ENCODE measurements around the gene MAP3K5.

Gene MAP3K5

GRCh38 chr6:136599329-136600011 is 192.8 kb downstream of the MAP3K5 start:
- Histone ChIP-seq H2AK5ac (ENCODE audit: low read length) (no peak overlapping the region), H2BK120ac (ENCODE audit: insufficient read depth, low read length, poor library complexity) (no peak overlapping the region), H3K27me3 (ENCODE audit: insufficient read depth, low read length) (no peaks in the 10 kb centered on the region), H3K79me2 (ENCODE audit: control insufficient read depth, insufficient read depth, low read length, poor library complexity) (no peaks in the 10 kb centered on the region), H4K8ac (ENCODE audit: low read depth, low read length) (no peak overlapping the region), H4K12ac (ENCODE audit: low read depth, low read length) (no peak overlapping the region), H3K4me1 (ENCODE audit: control insufficient read depth in 1 of 2, insufficient read depth in 2 of 2, low read length in 2 of 2) (no peaks in the 10 kb centered on the region), H3K79me1 (ENCODE audit: low read length) (no peaks in the 10 kb centered on the region), H3K4me3 (ENCODE audit: low read depth, low read length) (no peak overlapping the region), H3K9me3 (ENCODE audit: insufficient read depth, low read depth, low read length) (no peaks in the 10 kb centered on the region), H4K91ac (ENCODE audit: low read depth, low read length) (no peak overlapping the region), H3K4me2 (ENCODE audit: low read length) (no peak overlapping the region), H3K23ac (ENCODE audit: low read length) (no peak overlapping the region), H3K36me3 (ENCODE audit: control insufficient read depth in 1 of 2, insufficient read depth in 2 of 2, low read length in 2 of 2) (no peaks in the 10 kb centered on the region), H3K27ac (ENCODE audit: low read depth, low read length) (no peak overlapping the region), H2BK5ac (ENCODE audit: low read depth, low read length, poor library complexity) (no peak overlapping the region), H3K9ac (ENCODE audit: low read length) (no peak overlapping the region), H3K14ac (ENCODE audit: low read length) (no peak overlapping the region), H2BK12ac (ENCODE audit: low read length) (no peak overlapping the region), H2AFZ (ENCODE audit: insufficient read depth, low read length, poor library complexity) (no peak overlapping the region), H3K18ac (ENCODE audit: low read length) (no peak overlapping the region), H3K4ac (ENCODE audit: low read depth, low read length) (no peak overlapping the region)
- DNase-seq, result no peak
- WGBS (ENCODE audit: extremely low coverage, insufficient coverage, insufficient read length), result no CpG with 5 or more reads among the region's 10 CpGs

- Histone ChIP-seq H3K27me3 (ENCODE audit: insufficient read depth, low read length) (no peaks in the 10 kb centered on the region), H3K9me3 (ENCODE audit: insufficient read depth, low read depth, low read length) (no peaks in the 10 kb centered on the region), H3K79me1 (ENCODE audit: low read length) (no peaks in the 10 kb centered on the region), H2BK12ac (ENCODE audit: low read length) (no peak overlapping the region), H3K18ac (ENCODE audit: low read length) (no peak overlapping the region), H4K8ac (ENCODE audit: low read depth, low read length) (no peak overlapping the region), H3K4me3 (ENCODE audit: low read depth, low read length) (no peak overlapping the region), H2BK5ac (ENCODE audit: low read depth, low read length, poor library complexity) (no peak overlapping the region), H4K12ac (ENCODE audit: low read depth, low read length) (no peak overlapping the region), H3K14ac (ENCODE audit: low read length) (no peak overlapping the region), H2AFZ (ENCODE audit: insufficient read depth, low read length, poor library complexity) (no peak overlapping the region), H3K23ac (ENCODE audit: low read length) (no peak overlapping the region), H3K9ac (ENCODE audit: low read length) (no peak overlapping the region), H3K79me2 (ENCODE audit: control insufficient read depth, insufficient read depth, low read length, poor library complexity) (no peaks in the 10 kb centered on the region), H3K4me1 (ENCODE audit: control insufficient read depth in 1 of 2, insufficient read depth in 2 of 2, low read length in 2 of 2) (peaks cover 0 to 6% of the 10 kb centered on the region in 2 experiments), H2AK5ac (ENCODE audit: low read length) (no peak overlapping the region), H3K27ac (ENCODE audit: low read depth, low read length) (no peak overlapping the region), H4K91ac (ENCODE audit: low read depth, low read length) (no peak overlapping the region), H3K36me3 (ENCODE audit: control insufficient read depth in 1 of 2, insufficient read depth in 2 of 2, low read length in 2 of 2) (no peaks in the 10 kb centered on the region), H3K4ac (ENCODE audit: low read depth, low read length) (no peak overlapping the region), H2BK120ac (ENCODE audit: insufficient read depth, low read length, poor library complexity) (no peak overlapping the region), H3K4me2 (ENCODE audit: low read length) (no peak overlapping the region)
- no peak for DNase-seq
- WGBS (ENCODE audit: extremely low coverage, insufficient coverage, insufficient read length), result no CpG with 5 or more reads among the region's 3 CpGs
Measured at GRCh38 chr6:136598048-136598447, 194.2 kb downstream of the MAP3K5 start.

GRCh38 chr6:136594671-136595070 is 197.6 kb downstream of the MAP3K5 start:
- H2AFZ ChIP-seq (ENCODE audit: insufficient read depth, low read length, poor library complexity), result no peak overlapping the region
- H3K79me2 ChIP-seq (ENCODE audit: control insufficient read depth, insufficient read depth, low read length, poor library complexity), result no peaks in the 10 kb centered on the region
- H3K27me3 ChIP-seq (ENCODE audit: insufficient read depth, low read length), result no peaks in the 10 kb centered on the region
- no peak overlapping the region for H4K8ac ChIP-seq (ENCODE audit: low read depth, low read length)
- no peaks in the 10 kb centered on the region for H3K9me3 ChIP-seq (ENCODE audit: insufficient read depth, low read depth, low read length)
- H3K79me1 ChIP-seq (ENCODE audit: low read length), result no peaks in the 10 kb centered on the region
- H3K4ac ChIP-seq (ENCODE audit: low read depth, low read length), result no peak overlapping the region
- H2AK5ac ChIP-seq (ENCODE audit: low read length), result no peak overlapping the region
- no peak overlapping the region for H4K91ac ChIP-seq (ENCODE audit: low read depth, low read length)
- H3K14ac ChIP-seq (ENCODE audit: low read length), result no peak overlapping the region
- no peak overlapping the region for H3K27ac ChIP-seq (ENCODE audit: low read depth, low read length)
- H3K36me3 ChIP-seq (ENCODE audit: control insufficient read depth in 1 of 2, insufficient read depth in 2 of 2, low read length in 2 of 2), result no peaks in the 10 kb centered on the region
- no peak overlapping the region for H3K18ac ChIP-seq (ENCODE audit: low read length)
- H2BK5ac ChIP-seq (ENCODE audit: low read depth, low read length, poor library complexity), result no peak overlapping the region
- DNase-seq, result no peak
- no peak overlapping the region for H3K23ac ChIP-seq (ENCODE audit: low read length)
- no peak overlapping the region for H2BK120ac ChIP-seq (ENCODE audit: insufficient read depth, low read length, poor library complexity)
- H4K12ac ChIP-seq (ENCODE audit: low read depth, low read length), result no peak overlapping the region
- H3K4me1 ChIP-seq (ENCODE audit: control insufficient read depth in 1 of 2, insufficient read depth in 2 of 2, low read length in 2 of 2), result peaks cover 0 to 6% of the 10 kb centered on the region in 2 experiments
- H2BK12ac ChIP-seq (ENCODE audit: low read length), result no peak overlapping the region
- H3K9ac ChIP-seq (ENCODE audit: low read length), result no peak overlapping the region
- H3K4me3 ChIP-seq (ENCODE audit: low read depth, low read length), result no peak overlapping the region
- no peak overlapping the region for H3K4me2 ChIP-seq (ENCODE audit: low read length)
- no CpG with 5 or more reads among the region's 8 CpGs for whole genome bisulfite sequencing (ENCODE audit: extremely low coverage, insufficient coverage, insufficient read length)

- Histone ChIP-seq H3K9me3 (ENCODE audit: insufficient read depth, low read depth, low read length) (no peaks in the 10 kb centered on the region), H3K18ac (ENCODE audit: low read length) (no peak overlapping the region), H3K14ac (ENCODE audit: low read length) (no peak overlapping the region), H4K12ac (ENCODE audit: low read depth, low read length) (no peak overlapping the region), H3K79me2 (ENCODE audit: control insufficient read depth, insufficient read depth, low read length, poor library complexity) (no peaks in the 10 kb centered on the region), H4K8ac (ENCODE audit: low read depth, low read length) (no peak overlapping the region), H3K79me1 (ENCODE audit: low read length) (no peaks in the 10 kb centered on the region), H3K4me1 (ENCODE audit: control insufficient read depth in 1 of 2, insufficient read depth in 2 of 2, low read length in 2 of 2) (peaks cover 0 to 6% of the 10 kb centered on the region in 2 experiments), H3K9ac (ENCODE audit: low read length) (no peak overlapping the region), H3K27me3 (ENCODE audit: insufficient read depth, low read length) (no peaks in the 10 kb centered on the region), H2BK12ac (ENCODE audit: low read length) (no peak overlapping the region), H4K91ac (ENCODE audit: low read depth, low read length) (no peak overlapping the region), H2AFZ (ENCODE audit: insufficient read depth, low read length, poor library complexity) (no peak overlapping the region), H2BK120ac (ENCODE audit: insufficient read depth, low read length, poor library complexity) (no peak overlapping the region), H2AK5ac (ENCODE audit: low read length) (no peak overlapping the region), H3K36me3 (ENCODE audit: control insufficient read depth in 1 of 2, insufficient read depth in 2 of 2, low read length in 2 of 2) (no peaks in the 10 kb centered on the region), H3K27ac (ENCODE audit: low read depth, low read length) (no peak overlapping the region), H3K4ac (ENCODE audit: low read depth, low read length) (no peak overlapping the region), H3K23ac (ENCODE audit: low read length) (no peak overlapping the region), H2BK5ac (ENCODE audit: low read depth, low read length, poor library complexity) (no peak overlapping the region), H3K4me3 (ENCODE audit: low read depth, low read length) (no peak overlapping the region), H3K4me2 (ENCODE audit: low read length) (no peak overlapping the region)
- peak; percentile 94 to 95 for DNase-seq
- WGBS (ENCODE audit: extremely low coverage, insufficient coverage, insufficient read length), result no CpG with 5 or more reads among the region's 6 CpGs
Measured at GRCh38 chr6:136593748-136594490, 198.4 kb downstream of the MAP3K5 start.

Data from trophoblast cell (in vitro differentiated cells and primary cell).